KBM-7 (cell line): ENCODE data around the gene CRTC2.

ENCODE experiments used
- DNase-seq: peaks from one replicate; pipeline ENCODE4 v3.0.0-alpha.2; 2015
- in situ Hi-C: fragments of 300-500 bp; cut with MboI; formaldehyde crosslinking; loops from 2 replicates; pipeline ENCODE4 v1.14.3; 2020; ENCODE audit warnings: low sequenced_read_pairs, low pct_unique_long_range_greater_than_20kb, mixed read lengths

CRTC2 gene

DNA sequence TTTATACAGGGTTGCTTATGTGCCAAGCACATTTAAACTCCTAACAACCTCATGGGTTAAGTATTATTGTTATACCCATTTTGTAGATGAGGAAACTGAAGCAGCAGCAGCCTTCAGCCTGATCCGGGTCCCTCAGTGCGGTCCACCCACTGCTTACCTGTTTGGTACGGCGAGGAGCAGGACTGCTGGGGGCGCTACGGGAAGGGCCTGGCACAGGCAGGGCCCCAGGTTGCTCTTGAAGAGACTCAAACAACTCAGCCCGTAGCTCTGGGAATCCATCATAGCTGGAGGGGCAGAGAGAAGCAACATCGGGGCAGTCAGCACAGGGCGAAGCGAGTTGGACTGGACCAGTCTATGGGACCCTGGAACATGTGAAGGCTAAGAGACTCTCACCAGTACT lies 21.1 kb downstream of the CRTC2 start:
- in situ Hi-C loops, result no loop called here
- DNase-seq, result no peak

DNA sequence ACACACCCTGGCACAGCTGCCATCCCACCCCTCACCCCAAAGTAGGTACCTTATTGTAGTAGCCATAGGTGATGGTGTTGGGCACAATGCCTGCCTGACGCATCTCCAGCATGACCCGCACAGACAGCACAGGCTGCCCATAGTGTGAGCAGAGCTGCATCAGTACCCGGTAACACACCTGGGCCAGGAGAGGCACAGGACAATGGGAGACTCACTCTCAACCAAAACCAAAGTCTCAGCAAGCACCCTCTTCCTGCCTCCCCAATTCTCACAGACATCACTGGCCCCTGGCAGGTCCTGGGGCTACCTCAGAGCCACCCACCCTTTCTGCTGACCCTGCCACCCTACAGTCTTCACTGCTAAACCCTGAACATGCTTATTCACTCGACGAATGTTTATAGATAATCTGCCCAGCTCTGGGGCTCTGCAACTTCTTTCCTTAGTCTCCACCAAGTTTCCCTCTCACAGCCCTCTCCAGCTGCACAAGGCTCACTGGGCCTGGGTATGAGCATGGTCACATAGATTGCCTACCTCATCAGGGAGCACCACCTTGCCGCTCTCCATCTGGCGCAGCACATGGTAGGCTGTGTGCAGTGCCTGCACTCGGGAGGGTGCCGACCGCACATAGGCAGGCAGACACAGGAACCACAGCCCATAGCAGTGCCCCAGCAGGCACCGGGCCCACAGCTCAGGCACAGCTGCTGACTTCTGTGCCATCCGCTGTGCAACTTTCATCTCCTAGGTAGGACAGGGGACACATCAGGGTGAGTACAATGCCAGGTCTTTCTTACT lies 22.2 kb downstream of the CRTC2 start:
- in situ Hi-C loops, result no loop called here

DNA sequence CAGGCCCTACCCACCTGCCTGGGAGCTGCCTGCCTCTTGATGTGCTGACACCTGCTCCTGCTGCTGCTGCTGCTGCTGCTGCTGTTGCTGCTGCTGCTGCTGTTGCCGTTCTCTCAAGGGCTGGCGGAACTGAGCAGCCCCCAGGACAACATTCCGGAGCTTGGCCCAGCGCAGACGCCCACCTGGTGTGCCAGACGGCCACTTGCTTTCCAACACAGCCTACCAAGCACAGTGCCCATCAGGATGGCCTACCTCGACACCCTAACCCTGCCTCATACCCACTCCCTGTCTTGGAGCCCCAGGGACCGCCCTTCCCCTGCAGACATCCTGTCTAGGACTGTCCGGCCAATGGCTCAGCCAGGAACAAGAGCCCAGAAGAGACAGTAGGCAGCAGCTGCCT lies 23.7 kb downstream of the CRTC2 start:
- no peak for DNase-seq
- in situ Hi-C loops, result no loop called here

More for the DNA sequence above, 22.2 kb downstream of the CRTC2 start:
- no peak for DNase-seq

DNA sequence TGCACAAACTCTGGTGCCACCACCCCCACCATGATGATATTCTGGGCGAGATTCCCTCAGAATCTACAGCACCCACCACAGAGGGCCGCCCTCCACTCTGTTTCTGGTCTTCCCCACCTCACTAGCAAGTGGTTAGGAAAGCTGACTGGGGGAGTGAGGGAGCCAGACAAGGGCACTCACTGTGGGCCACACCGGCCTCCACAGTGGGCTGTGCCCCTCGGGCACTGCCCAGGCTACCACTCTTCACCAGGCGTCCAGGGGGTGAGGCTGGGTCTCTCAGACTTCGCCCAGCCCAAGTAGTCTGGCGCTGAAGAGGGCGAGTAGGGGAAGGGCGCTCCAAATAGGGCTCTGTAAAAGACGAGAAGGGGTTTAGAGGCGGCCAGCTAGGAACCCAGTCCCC lies 24.5 kb downstream of the CRTC2 start:
- no peak for DNase-seq
- in situ Hi-C loops, result no loop called here

DNA sequence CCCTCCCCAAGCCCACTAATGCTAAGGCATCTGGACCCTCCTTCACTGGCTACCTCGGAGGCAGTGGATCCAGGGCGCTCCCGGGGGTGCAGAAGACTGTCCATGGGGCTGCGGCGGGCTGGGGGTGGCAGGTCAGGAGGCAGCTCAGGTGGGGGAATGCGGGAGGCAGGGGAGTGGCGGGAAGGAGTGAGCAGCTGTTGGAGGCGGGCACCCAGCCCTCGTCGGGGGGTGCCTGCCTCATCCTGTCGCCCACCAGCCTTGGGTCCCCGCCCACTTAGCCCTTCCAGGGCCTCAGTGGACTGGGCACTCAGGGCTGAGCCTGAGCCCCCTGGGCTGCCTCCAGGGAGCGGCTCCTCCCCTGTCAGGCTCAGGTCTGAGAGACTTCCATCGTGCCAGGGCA lies 25.0 kb downstream of the CRTC2 start:
- no peak for DNase-seq
- in situ Hi-C loops, result no loop called here

DNA sequence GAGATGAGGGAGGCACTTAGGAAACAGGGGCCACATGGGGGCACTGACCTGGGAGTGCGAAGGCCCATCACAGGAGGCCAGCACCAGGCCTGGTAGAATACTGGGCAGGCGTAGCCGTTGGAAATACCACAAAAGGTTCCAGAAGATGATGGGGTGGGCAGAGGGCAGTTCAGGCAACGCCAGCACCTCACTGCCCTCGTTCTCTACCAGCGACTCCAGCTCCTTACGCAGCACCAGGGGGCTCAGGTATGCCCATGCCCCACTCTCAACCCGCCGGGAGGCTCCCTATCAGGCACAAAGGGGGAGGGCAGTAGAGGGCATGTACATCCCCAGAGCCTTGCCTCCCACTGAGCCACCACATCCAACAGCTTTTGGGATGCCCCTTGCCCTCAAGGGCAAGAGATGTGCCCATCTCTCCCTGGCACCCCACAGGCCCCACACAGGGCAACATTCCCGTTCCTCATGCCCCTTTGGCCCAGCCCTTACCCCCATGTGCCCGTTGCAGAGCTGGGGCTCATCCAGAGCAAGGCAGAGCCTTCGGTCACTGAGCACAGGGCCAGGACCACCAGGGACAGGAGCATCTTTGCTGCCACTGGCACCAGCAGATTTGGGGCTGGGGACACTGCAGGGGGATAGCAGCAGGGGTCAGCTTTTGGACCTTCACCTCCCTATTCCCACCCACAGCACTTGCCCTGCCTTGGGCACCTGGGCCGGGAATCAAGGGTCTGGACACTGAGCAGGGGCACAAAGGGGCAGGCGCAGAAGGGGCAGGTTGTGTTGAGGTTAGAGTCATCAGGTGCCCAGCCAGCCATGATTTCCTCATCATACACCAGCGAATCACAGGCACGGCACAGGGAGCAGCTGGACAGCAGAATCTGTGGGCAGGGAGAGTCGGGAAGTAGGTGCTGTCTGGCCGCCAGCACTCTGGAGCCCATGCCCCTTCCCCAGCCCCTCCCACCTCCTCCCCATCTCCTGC lies 26.0 kb downstream of the CRTC2 start:
- no peak for DNase-seq
- in situ Hi-C loops, result no loop called here

DNA sequence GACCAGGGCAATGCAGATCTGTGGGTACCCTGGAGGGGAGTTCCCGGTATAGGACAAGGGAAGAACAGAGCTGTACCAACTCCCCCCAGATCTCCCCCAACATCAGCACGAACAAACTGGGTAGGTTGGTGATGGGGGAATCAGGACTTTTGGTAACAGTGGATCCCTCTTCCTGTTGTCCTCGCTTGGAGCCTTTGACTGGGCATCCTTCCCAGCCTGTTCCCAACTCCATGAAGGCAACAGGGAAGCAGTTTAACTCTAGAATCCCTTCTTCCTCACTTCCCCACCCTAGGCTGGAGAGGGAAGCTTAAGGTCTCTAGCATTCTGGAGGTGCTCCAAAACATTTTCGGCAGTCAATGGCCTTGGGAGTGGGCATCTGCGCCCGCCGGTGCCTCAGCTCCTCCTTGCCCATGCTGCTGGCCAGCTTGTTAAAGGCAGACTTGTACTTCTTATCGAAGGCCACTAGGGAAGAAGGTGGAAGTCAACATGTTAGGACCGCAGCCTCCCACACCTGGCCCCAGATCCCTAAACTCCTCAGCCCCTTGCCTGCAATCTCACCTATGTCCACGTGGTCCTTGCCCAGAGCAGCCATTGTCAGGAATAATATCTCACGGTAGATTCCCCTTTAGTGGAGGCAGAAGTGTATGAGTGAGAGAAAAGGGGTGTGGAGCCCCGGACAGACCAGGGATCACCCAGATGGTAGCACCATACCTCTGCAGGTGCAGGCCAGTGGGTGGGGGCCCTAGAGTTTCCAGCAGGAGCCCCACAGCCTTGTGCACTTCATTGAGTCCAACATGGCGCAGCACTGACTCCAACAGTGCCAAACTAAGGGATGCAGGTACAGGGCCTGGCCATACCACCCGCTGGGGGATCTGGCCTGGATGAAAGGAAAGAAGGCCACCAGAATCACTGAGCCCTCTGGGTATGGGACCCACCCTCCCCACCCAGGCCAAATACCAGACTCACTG lies 28.1 kb downstream of the CRTC2 start:
- no peak for DNase-seq
- in situ Hi-C loops, result no loop called here

DNA sequence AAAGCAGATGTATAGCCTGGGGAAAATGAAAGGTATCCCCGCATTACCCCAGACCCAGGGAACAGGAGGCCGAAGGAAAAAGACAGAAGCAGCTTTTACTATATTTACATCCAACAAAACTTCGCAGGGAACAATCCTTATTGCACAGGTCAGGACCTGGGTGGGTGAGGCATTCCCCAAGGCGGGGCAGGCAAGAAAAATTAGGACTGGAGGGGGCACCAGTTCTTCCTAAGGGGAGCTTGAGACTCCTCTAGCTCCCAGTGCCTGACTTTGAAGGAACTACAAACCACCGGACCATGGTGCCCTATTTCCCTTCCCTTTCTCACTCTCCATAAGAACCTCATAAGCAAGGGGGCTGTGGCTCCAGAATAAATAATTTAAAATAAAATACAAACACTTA lies 29.0 kb downstream of the CRTC2 start:
- DNase-seq, result no peak
- in situ Hi-C loops, result no loop called here

DNA sequence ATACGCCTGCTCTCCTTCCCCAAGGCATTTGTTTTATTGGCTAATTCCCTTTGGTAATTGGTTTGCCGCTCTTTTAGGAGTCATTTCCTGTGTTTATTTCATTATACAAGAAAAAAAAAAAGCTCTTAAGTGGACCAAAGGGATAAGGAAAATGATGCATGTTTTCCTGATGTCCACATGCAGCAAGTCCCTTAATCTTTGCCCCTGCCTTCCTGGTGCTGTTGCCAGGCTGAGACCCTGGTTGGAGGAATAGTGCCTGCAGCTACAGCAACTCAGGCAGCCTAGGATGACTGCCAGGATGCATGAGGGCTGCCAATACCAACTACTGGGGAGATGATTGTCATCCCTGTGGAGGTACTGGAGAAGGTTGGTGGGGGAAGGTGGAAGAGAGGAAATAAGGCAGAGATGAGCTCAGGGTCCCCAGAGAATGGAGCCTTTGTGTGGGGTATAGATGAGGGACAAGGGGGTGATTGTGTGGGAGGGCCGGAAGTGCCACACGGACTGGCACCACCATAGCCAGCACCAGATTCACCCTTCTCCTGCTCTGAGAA lies 29.5 kb downstream of the CRTC2 start:
- in situ Hi-C loops, result no loop called here
- DNase-seq, result no peak

DNA sequence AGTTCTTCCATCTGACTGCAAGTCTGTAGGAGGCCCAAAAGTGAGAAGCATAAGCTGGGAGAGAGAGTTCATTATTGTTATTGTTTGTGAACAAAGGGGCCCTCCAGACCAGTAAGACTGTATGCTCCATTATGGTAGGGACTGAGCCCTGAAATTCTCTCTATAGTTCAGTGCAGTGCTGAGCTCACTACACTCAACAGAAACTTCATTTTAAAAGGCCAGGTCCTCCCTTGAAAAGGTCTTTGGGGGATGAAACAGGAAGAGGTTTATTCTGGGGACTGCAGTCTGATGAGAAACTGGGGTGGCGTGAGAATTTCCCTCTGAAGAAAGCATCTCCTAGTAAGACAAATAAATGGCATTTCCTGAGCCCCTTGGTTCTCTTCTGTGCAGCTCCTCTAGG lies 30.2 kb downstream of the CRTC2 start:
- DNase-seq, result no peak
- in situ Hi-C loops, result no loop called here

DNA sequence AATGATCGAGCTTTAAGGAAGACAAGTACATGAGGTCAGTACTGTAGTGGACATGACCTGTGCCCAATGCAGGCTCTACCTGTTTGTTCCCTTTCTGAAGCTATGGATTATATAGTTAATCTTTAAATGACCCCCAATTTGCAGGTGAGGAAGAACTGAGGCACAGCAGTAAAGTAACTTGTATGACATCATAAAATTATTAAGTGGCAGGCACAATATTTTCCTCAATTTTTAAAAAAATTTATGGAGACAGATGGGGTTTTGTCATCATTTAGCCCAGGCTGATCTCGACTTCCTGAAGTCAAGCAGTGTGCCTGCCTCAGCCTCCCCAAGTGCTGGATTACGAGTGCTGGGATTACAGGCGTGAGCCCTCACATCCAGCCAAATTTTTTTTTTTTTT lies 32.0 kb downstream of the CRTC2 start:
- in situ Hi-C loops, result no loop called here
- DNase-seq, result no peak

DNA sequence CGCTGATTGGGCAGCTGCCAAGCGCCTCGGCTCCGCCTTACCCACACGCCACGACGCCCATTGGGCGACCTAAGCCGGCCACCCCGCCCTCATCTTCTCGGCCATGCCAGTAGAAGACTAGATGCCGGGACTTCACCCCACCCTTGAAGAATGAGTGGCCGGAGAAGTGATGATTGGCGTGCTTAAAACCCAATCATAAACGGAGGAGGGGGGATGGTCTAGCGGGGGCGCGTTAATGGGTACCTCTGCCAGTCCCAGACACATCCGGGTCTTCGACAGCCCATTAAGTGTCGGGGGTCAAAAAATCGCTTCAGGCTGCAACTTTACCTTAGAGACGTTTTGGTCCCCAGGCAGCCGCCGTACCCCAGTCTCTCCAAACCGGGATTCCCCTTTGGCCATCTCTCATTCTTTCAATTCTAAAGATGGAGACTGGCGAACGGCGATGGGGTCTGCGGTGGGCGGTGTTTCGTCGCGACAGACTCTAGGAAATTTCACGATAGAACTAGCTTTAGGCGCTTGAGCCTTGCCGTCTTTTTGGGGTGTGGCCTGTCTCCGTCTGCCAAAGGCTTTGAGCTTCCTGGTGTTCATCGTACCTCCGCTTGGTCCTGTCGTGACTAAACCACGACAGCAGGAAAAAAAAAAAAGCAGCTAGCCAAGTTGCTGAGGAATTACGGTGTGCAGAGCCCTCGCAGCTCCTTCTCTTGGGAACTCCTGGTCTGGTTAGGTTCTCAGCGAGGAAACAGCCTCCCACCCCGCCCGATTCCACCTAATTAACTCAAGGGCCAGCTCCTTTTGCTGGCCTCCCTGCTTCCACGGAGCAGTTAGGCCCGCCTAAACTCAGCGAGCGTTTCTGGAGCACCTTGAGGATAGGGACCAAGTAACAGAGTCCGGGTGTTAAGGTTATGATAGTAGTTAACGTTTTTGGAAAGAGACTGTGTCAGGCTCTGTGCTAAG lies 35.2 kb downstream of the CRTC2 start, which contains the start of gene GATAD2B:
Gene GATAD2B, minus strand, starts transcription at position 1 of the 954 bp plus-strand sequence. CDS start 94,625 bp downstream, outside the sequence.
- in situ Hi-C loops, result no loop called here
- peak; percentile 100 for DNase-seq

DNA sequence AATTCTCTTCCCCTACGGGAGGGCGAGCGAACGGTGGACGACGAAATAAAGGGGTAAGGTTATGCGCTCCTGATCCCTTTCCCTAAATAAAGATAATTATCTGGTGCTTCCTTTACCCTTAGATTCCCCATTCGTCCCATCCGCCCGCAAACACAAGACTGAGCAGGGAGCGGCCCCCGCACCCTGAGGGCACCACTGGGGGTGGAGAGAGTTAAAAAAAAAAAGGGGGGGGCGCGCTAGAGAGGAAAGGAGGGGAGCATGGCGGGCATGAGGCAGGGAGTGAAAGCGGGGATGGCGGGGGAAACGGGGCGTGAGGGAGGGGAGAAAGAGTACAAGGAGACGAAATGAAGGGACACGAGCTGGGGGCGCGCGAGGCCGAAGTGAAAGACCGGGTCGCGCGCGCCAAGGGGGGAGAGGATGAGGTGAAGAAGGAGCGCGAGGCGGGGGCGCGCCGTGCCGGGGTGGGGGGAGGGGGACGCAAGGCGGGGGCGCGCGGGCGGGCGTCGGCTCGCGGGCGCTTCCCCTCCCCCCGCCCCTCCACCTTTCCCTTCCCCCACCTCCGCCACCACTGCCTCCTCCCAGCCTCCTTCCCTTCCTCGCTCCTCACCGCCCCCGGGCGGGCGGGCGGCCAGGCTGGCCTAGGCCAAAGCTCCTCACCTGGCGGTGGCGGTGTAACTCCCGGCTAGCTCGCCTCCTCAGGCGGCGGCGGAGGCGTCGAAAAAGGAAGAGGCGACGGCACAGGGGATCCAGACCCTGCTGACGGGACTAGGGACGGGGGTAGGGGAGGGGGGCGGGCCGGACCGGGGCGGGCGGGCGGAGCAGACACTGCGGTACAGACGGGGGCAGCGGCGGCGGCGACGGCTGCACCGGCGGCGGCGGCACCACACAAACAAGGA lies 36.1 kb downstream of the CRTC2 start:
- in situ Hi-C loops, result no loop called here
- DNase-seq, result peak; percentile 54

DNA sequence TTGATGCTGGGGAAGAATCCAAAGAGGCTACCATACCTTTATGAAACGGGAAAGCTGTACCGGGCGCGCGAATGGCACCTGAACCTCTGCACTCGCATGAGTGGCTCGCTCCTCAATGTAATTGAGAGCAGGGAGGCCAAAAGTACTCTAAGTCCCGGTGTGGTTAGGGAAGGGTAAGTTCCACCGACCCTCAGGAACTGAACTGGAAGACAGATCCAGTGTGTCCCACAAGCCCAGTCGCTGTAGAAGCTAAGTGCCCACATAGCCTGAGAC lies 36.7 kb downstream of the CRTC2 start:
- DNase-seq, result no peak
- in situ Hi-C loops, result no loop called here

DNA sequence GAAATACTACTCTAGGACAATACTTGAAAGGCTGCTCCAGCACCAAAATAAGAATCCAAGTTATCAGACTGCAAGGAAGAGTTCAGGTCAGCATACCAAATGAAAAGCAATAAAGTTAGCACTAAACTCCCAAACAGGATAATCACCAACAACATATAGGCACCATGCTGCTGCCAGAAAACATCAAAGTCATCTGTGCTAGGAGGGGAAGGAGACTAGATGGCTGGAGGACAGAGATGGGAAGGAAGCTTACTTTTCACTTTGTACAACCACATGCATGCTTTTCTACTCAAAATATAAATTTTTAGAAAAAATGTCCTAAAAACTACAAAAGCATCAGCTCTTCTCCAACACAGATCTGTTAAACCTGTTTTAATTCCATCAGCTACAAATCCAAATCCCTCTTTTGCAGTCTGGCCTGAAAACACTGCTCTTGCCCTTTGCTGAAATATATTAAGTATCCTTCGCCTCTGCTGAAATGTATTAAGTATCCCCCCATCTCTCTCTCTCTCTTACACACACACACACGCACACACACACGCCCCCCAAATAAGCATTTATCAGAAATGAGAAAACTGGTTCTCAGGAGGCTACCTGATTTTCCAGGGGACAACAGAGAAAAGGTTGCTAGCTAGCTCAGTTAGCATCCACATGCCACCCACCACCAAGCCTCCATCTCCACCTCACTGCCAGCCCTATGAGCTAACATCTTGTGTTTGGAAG lies 37.2 kb downstream of the CRTC2 start:
- in situ Hi-C loops, result no loop called here
- DNase-seq, result peak; percentile 25
